ENCODE results near the gene SPRYD3.
"Not testable (repeated sequence)": the region's sequence is repeated elsewhere in the genome, so short reads cannot be mapped to it uniquely, and the experiment has no call there.

SPRYD3 gene

GRCh38 chr12:53079226-53080117 lies at the start of gene SPRYD3:
Gene SPRYD3, minus strand, starts transcription at chr12:53079390. Its CDS starts 57 bp downstream, at chr12:53079333.
- DNase-seq = peak; percentile 84

GRCh38 chr12:53127169-53127568 lies 48.0 kb upstream of the SPRYD3 start:
- DNase-seq = no peak

GRCh38 chr12:53124352-53124723 lies 45.1 kb upstream of the SPRYD3 start:
- DNase-seq = no peak

GRCh38 chr12:53123578-53124351 lies 44.6 kb upstream of the SPRYD3 start:
- DNase-seq = no peak

GRCh38 chr12:53122961-53123468 lies 43.8 kb upstream of the SPRYD3 start:
- DNase-seq = no peak

GRCh38 chr12:53120685-53121525 lies 41.7 kb upstream of the SPRYD3 start:
- DNase-seq = no peak

- DNase-seq = no peak
Observed at GRCh38 chr12:53118751-53119300, 39.6 kb upstream of the SPRYD3 start.

GRCh38 chr12:53115891-53116648 lies 36.9 kb upstream of the SPRYD3 start:
- no peak for DNase-seq

- DNase-seq = no peak
Observed at GRCh38 chr12:53115112-53115890, 36.1 kb upstream of the SPRYD3 start.

GRCh38 chr12:53113951-53114350 lies 34.8 kb upstream of the SPRYD3 start:
- no peak for DNase-seq

- no peak for DNase-seq
Observed at GRCh38 chr12:53113136-53113705, 34.0 kb upstream of the SPRYD3 start.

- not testable (repeated sequence) for DNase-seq
Observed at GRCh38 chr12:53112431-53112830, 33.2 kb upstream of the SPRYD3 start.

- no peak for DNase-seq
Observed at GRCh38 chr12:53107122-53107521, 27.9 kb upstream of the SPRYD3 start.

GRCh38 chr12:53105712-53106439 lies 26.7 kb upstream of the SPRYD3 start:
- no peak for DNase-seq

- no peak for DNase-seq
Observed at GRCh38 chr12:53105256-53105655, 26.1 kb upstream of the SPRYD3 start.

- DNase-seq = no peak
Observed at GRCh38 chr12:53103860-53104305, 24.7 kb upstream of the SPRYD3 start.

- no peak for DNase-seq
Observed at GRCh38 chr12:53102883-53103807, 24.0 kb upstream of the SPRYD3 start, which contains the start of gene SOAT2. Gene SOAT2, plus strand, starts transcription at chr12:53103486. Its CDS starts 92 bp downstream, at chr12:53103578.
